ENCODE results near the gene CFD. TPM values are rescaled to one million over a fixed set of nuclear protein-coding genes. Genes with fewer than 3 reads are reported as not detected.

Gene CFD
- total RNA-seq, 2 donors from 2014 or later: 134 to 825 TPM

- intact Hi-C loops (cut with DNase I): no loop called here
- Histone ChIP-seq H3K27me3 (no peaks in the 10 kb centered on the region), H3K9me3 (no peaks in the 10 kb centered on the region), H3K27ac (peak overlapping the region; percentile 50 to 78 (median 73)), H3K4me3 (no peak overlapping the region), H3K4me1 (peaks cover 12% of the 10 kb centered on the region), H3K36me3 (replicated peaks in 1 of 2; ENCODE audit: insufficient read depth in 1 of 2, low read depth in 2 of 2) (peaks cover 0 to 4% of the 10 kb centered on the region in 2 donors)
- WGBS, 2 donors: 62 to 78% methylated on average over 25 to 32 of the region's 32 CpGs
- peak in 2 of 3 donors; percentile 27 to 30 for TF ChIP-seq POLR2A (IDR thresholded peaks at IDR 0.05)
- peak in 3 of 7 experiments; percentile 3 to 16 (median 6) for TF ChIP-seq CTCF (IDR thresholded peaks at IDR 0.05)
- DNase-seq (peak in 3 of 4 donors; percentile 62 to 73 (median 70)), ATAC-seq (peak; percentile 80)
These were observed 43.9 kb downstream of the CFD start for GRCh38 chr19:903266-903797.

- intact Hi-C loops (cut with DNase I): no loop called here
- no peaks in the 10 kb centered on the region for H3K27me3 ChIP-seq
- no peak for TF ChIP-seq CTCF (IDR thresholded peaks at IDR 0.05)
- 90 to 91% methylated on average over 8 of the region's 8 CpGs for WGBS, 2 donors
- H3K36me3 ChIP-seq (replicated peaks in 1 of 2; ENCODE audit: insufficient read depth in 1 of 2, low read depth in 2 of 2): no peaks in the 10 kb centered on the region
- H3K4me3 ChIP-seq: no peak overlapping the region
- H3K9me3 ChIP-seq: no peaks in the 10 kb centered on the region
- H3K4me1 ChIP-seq: peaks cover 23% of the 10 kb centered on the region
- ATAC-seq (no peak), DNase-seq (no peak)
- peak overlapping the region in 3 of 4 donors; percentile 69 to 78 (median 77) for H3K27ac ChIP-seq
These were observed 45.1 kb downstream of the CFD start for GRCh38 chr19:904545-904944.

- intact Hi-C loops (cut with DNase I): no loop called here
- peaks cover 27% of the 10 kb centered on the region for H3K4me1 ChIP-seq
- no peaks in the 10 kb centered on the region for H3K36me3 ChIP-seq (replicated peaks in 1 of 2; ENCODE audit: insufficient read depth in 1 of 2, low read depth in 2 of 2)
- no peak overlapping the region for H3K4me3 ChIP-seq
- no peak overlapping the region for H3K27ac ChIP-seq
- no peaks in the 10 kb centered on the region for H3K27me3 ChIP-seq
- WGBS, 2 donors: 89 to 98% methylated on average over 7 of the region's 7 CpGs
- DNase-seq (no peak), ATAC-seq (no peak)
- TF ChIP-seq CTCF (IDR thresholded peaks at IDR 0.05) (no peak), POLR2A (IDR thresholded peaks at IDR 0.05) (no peak)
- H3K9me3 ChIP-seq: no peaks in the 10 kb centered on the region
These were observed 47.0 kb downstream of the CFD start for GRCh38 chr19:906480-906879.

DNA sequence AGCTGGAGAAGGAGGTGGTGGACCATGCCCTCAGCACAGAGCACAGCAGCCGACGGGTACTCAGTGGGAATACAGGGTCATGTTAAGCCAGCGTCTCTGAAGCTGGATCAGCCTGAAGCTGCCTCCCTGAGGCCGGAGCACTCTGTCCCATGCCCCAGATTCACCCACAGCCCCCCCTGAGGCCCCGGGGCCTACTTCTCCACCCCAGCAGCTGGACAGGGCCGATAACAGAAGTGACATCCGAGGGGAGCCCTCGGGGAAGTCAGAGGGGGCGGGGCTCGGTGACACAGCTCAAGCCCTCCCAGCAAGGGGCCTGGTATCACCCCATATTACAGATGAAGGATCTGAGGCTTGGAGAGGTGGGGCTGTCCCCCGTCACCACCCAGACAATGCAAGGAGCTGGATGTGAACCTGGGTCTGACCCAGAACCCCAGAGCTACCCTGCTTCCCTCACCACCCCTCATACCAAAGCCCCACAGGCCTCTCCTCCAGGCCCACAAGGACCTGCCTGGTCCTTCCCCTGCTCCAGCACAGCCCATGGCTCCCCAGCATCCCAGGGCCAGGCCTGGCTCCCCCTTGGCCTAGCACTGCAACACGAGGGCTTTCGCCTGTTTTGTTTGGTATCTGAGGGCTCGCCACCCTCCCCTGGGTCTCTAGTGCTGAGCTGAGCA lies 47.9 kb downstream of the CFD start:
- Histone ChIP-seq H3K36me3 (replicated peaks in 1 of 2; ENCODE audit: insufficient read depth in 1 of 2, low read depth in 2 of 2) (no peaks in the 10 kb centered on the region), H3K4me3 (no peak overlapping the region), H3K27me3 (no peaks in the 10 kb centered on the region), H3K4me1 (peaks cover 27% of the 10 kb centered on the region), H3K27ac (no peak overlapping the region), H3K9me3 (no peaks in the 10 kb centered on the region)
- 66 to 80% methylated on average over 7 to 14 of the region's 14 CpGs for WGBS, 2 donors
- intact Hi-C loops (cut with DNase I): no loop called here
- ATAC-seq (no peak), DNase-seq (no peak)
- TF ChIP-seq POLR2A (IDR thresholded peaks at IDR 0.05): no peak
- TF ChIP-seq CTCF (IDR thresholded peaks at IDR 0.05): no peak

All from body of pancreas (tissue), 4 donors.